Fibroblast of skin of right quadriceps (primary cell): ENCODE measurements around the gene SMARCC1.

Experiments
- DNase-seq: peaks from one replicate; pipeline ENCODE4 v3.0.0-alpha.2; 2013

The SMARCC1 gene

GRCh38 chr3:47581422-47581821 lies 200.3 kb downstream of the SMARCC1 start:
- DNase-seq: no peak

GRCh38 chr3:47580481-47580880 lies 201.2 kb downstream of the SMARCC1 start:
- no peak for DNase-seq

GRCh38 chr3:47579875-47580274 lies 201.8 kb downstream of the SMARCC1 start:
- no peak for DNase-seq

- DNase-seq: no peak
Observed at GRCh38 chr3:47578691-47579632, 202.7 kb downstream of the SMARCC1 start, which contains the start of gene CSPG5. TSS of gene CSPG5 (minus strand) at chr3:47578865. CDS start at chr3:47578693, 172 bp downstream.

GRCh38 chr3:47578119-47578632 lies 203.5 kb downstream of the SMARCC1 start:
- no peak for DNase-seq

GRCh38 chr3:47577583-47578118 lies 204.0 kb downstream of the SMARCC1 start:
- DNase-seq: no peak

GRCh38 chr3:47573190-47574172 lies 208.2 kb downstream of the SMARCC1 start:
- no peak for DNase-seq

- DNase-seq: no peak
Observed at GRCh38 chr3:47571391-47572175, 210.1 kb downstream of the SMARCC1 start.

GRCh38 chr3:47568901-47569300 lies 212.8 kb downstream of the SMARCC1 start:
- DNase-seq: no peak

GRCh38 chr3:47567149-47567548 lies 214.5 kb downstream of the SMARCC1 start:
- DNase-seq: no peak

GRCh38 chr3:47566667-47567066 lies 215.0 kb downstream of the SMARCC1 start:
- no peak for DNase-seq

- no peak for DNase-seq
Observed at GRCh38 chr3:47565734-47566550, 215.8 kb downstream of the SMARCC1 start.

- DNase-seq: no peak
Observed at GRCh38 chr3:47556351-47556750, 225.3 kb downstream of the SMARCC1 start.

GRCh38 chr3:47554335-47554734 lies 227.4 kb downstream of the SMARCC1 start:
- no peak for DNase-seq

- no peak for DNase-seq
Observed at GRCh38 chr3:47553407-47553806, 228.3 kb downstream of the SMARCC1 start.

- DNase-seq: no peak
Observed at GRCh38 chr3:47542471-47543173, 239.1 kb downstream of the SMARCC1 start.

- no peak for DNase-seq
Observed at GRCh38 chr3:47541583-47542108, 240.0 kb downstream of the SMARCC1 start.

GRCh38 chr3:47540281-47540680 lies 241.4 kb downstream of the SMARCC1 start:
- DNase-seq: peak; percentile 6

- DNase-seq: no peak
Observed at GRCh38 chr3:47536967-47537366, 244.7 kb downstream of the SMARCC1 start.
